Neural progenitor cell (in vitro differentiated cells): ENCODE measurements around the gene ITM2B.

Source experiments
- EZH2 ChIP-seq: fragments of 200-600 bp; sonication (generic); IDR thresholded peaks from 2 replicates; pipeline ENCODE4 v1.6.1; 2017; ENCODE audit warnings: antibody characterized with exemption, mild to moderate bottlenecking, moderate library complexity
- EZH2phosphoT487 ChIP-seq: fragments of 200-600 bp; sonication (generic); IDR thresholded peaks from 2 replicates; pipeline ENCODE4 v1.6.1; 2017; ENCODE audit warnings: antibody characterized with exemption
- TF ChIP-seq, protein P1 (sequence below): fragments of 200-600 bp; sonication (generic); IDR thresholded peaks from 2 replicates; pipeline ENCODE4 v1.5.1; 2017; ENCODE audit warnings: antibody characterized with exemption, mild to moderate bottlenecking

GRCh38 chr13:48210178-48210577 lies 22.8 kb upstream of the ITM2B start:
- TF ChIP-seq, protein P1, sequence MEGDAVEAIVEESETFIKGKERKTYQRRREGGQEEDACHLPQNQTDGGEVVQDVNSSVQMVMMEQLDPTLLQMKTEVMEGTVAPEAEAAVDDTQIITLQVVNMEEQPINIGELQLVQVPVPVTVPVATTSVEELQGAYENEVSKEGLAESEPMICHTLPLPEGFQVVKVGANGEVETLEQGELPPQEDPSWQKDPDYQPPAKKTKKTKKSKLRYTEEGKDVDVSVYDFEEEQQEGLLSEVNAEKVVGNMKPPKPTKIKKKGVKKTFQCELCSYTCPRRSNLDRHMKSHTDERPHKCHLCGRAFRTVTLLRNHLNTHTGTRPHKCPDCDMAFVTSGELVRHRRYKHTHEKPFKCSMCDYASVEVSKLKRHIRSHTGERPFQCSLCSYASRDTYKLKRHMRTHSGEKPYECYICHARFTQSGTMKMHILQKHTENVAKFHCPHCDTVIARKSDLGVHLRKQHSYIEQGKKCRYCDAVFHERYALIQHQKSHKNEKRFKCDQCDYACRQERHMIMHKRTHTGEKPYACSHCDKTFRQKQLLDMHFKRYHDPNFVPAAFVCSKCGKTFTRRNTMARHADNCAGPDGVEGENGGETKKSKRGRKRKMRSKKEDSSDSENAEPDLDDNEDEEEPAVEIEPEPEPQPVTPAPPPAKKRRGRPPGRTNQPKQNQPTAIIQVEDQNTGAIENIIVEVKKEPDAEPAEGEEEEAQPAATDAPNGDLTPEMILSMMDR = no peak
- TF ChIP-seq EZH2 (no peak), EZH2phosphoT487 (no peak)
